Activated CD4-positive, CD25-positive, alpha-beta regulatory T cell treated with anti-CD3 and anti-CD28 coated beads, Interleukin-2, amount 50 U/mL, for 72 hours (primary cell): ENCODE data around the gene TRIM6.
"Not testable (repeated sequence)": the region's sequence is repeated elsewhere in the genome, so short reads cannot be mapped to it uniquely, and the experiment has no call there.

Experiments used
- DNase-seq: peaks from one replicate; pipeline ENCODE4 v3.0.0; 2021

TRIM6 gene

DNA sequence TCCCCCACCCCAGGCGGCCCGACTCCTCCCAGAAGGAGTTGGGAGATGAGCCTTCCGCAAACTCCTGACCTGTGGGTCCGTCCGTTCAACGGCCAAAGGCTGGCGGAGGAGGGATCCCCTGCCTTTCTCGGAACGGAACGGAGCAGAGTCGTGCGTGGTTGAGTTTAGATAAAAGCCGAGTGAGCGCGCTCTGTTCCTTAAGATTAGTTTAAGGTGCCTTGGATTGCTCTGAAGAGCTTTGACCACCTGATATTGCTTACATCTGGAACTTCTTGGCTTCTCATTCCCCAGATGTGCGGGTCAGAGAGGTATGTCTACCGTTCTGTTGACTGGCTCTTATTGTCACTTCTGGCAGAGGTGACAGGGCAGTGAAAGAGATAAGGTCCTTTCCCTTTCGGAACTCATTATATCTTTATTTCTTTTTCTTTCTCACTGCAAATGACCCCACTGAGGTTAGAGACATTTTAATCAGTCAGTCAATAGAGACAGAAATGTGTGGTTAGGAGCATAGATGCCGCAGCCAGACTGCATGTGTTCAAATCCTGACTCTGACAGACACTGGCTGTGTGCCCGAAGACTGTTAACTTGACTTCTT is at the start of gene TRIM6:
Gene TRIM6 (plus strand): TSS at position 31 of the 595 bp plus-strand sequence. CDS start 261 bp downstream, at position 292.
- no peak for DNase-seq

DNA sequence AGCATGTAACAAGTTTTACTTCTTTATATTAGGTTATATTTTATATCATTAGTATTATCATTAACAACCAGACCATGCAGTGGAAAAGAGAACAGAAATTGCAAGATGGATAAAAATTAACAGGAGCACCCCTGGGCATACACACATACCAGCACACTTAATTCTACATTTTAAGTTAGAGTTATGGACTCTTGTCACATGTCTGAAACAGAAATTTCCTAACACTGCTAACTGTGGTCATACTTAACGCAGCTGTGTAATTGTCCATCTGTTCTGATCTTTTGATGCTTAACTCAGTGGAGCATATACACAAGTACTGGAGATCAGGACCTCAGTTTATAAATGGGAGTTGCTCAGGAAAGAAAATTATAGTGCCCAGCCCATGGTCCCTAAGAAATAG is 48.5 kb upstream of the TRIM6 start:
- DNase-seq = no peak

DNA sequence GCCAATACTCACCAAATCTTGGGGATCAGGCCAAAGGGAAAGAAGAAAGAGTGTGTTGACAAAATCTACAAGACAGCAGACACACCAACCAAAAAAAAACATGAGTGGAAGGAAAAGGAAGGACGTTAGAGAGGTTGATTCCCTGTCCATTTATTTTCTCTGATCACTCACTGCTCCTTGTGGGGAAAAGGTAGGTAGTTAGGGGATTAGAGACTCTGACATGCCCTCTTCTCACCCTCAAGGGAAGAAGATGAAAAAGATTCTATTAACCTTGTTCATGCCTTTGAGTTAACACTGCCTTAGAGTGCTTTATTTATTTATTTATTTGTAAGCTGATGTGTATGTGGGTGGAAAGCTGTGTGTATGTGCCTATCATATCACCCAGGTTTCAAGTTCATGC is 48.0 kb upstream of the TRIM6 start, which contains the start of gene OR52H1:
Gene OR52H1 (minus strand): TSS at position 101 of the 400 bp plus-strand sequence. CDS start 3,035 bp downstream, outside the sequence.
- no peak for DNase-seq

GRCh38 chr11:5550440-5551095 is 45.9 kb upstream of the TRIM6 start:
- DNase-seq = no peak

DNA sequence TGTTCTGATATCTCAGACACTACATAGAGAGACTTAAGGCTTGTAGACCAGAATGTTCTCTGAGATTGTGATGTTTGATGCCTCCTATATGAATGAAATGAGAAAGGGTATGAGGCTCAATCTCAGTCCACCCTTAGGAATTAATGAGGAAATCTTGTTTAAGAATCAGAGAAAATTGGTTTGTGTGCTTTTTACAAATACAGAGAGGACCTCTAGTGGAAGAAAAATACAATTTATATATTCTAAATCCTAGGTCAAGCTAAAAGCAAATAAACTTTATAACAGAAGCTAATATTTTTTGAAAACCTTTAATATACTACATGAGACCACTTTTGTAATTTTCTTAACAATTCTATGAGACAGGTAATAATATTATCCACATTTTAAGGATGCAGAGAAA is 43.1 kb upstream of the TRIM6 start:
- no peak for DNase-seq

- no peak for DNase-seq
Observed at GRCh38 chr11:5556596-5557188, 39.7 kb upstream of the TRIM6 start.

- DNase-seq = no peak
Observed at GRCh38 chr11:5557751-5558150, 38.7 kb upstream of the TRIM6 start.

DNA sequence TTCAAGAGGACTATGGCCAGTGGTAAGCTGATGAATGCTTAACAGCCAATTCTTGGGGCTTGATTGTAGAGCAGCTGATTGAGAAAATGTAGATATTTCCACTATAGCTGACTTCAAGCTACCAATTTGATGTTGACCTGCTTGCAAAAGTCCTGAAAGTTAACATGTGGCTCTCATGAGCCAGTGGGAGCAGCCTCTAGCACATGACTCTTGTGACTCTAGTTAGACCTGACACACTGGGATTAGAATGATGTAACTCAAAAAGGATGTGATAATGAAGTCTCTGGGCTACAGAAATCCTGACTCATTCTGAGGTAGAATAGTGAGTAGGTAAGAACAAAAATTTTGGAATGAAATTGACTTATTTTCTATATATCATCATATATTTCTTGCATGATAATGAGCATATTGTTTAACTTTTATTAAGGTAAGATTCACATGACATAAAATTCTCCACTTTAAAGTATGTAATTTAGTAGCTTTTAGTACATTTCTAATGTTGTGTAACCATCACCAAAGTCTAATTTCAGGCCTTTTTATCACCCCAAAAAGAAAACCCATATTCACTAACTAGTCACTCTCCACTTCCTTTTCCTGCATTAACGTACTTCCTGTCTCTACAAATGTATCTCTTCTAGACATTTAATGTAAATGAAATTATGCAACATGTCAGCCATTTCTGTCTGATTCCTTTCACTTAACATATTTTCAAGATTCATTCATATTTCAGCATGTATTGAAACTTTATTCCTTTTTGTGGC is 32.0 kb upstream of the TRIM6 start:
- DNase-seq = no peak

- no peak for DNase-seq
Observed at GRCh38 chr11:5574654-5575053, 21.8 kb upstream of the TRIM6 start.

DNA sequence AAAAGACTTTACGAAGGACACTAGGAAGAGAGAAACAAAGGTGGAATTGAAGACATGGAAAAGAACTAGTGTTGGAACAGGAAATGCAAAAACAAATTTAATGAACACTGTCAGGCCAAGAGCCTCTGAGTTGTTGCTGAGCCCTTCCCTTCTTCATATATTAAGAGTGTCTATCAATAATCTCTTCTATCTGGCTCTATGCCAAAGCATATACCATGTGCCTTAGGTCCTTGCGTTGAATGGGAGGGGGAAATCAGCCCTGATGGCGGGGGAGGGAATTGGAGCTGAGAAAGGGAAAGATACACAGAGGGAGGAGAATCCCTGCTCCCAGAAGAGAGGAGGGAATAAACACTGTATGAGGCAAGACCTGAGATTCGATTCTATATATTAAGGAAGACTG is 21.3 kb upstream of the TRIM6 start:
- no peak for DNase-seq

GRCh38 chr11:5577101-5577500 is 19.3 kb upstream of the TRIM6 start:
- no peak for DNase-seq

- DNase-seq = no peak
Observed at GRCh38 chr11:5580577-5580976, 15.9 kb upstream of the TRIM6 start, which contains the start of gene OR52B6. Gene OR52B6, plus strand, starts transcription at chr11:5580877. Its CDS starts 0 bp downstream, at chr11:5580877.

GRCh38 chr11:5581014-5581413 is 15.4 kb upstream of the TRIM6 start:
- DNase-seq = no peak

DNA sequence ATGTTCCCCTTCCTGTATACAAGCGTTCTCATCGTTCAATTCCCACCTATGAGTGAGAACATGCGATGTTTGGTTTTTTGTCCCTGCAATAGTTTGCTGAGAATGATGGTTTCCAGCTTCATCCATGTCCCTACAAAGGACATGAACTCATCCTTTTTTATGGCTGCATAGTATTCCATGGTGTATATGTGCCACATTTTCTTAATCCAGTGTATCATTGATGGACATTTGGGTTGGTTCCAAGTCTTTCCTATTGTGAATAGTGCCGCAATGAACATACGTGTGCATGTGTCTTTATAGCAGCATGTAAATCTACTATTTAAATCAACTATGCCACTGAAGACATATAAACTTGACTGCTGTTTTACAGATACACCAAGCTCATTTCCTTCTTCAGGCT is 12.0 kb upstream of the TRIM6 start:
- not testable (repeated sequence) for DNase-seq

- not testable (repeated sequence) for DNase-seq
Observed at GRCh38 chr11:5589906-5590305, 6.5 kb upstream of the TRIM6 start.

DNA sequence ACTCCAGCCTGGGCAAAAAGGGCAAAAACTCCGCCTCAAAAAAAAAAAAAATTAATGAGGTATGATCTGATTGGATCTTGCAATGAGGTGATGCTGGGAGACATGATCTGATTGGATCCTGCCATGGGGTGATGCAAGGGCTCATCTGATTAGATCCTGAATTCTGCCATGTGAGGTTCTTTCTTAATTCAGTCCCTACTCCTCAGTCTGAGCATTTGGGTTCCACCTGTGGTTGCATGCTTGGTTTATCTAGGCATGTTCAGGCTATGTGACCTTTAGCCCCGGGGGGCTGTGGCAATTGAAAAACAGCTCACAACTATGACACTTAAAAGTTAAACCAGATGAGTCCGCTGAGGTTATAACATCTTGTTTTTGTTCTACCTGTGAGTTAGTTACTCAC is 4.8 kb upstream of the TRIM6 start:
- no peak for DNase-seq

DNA sequence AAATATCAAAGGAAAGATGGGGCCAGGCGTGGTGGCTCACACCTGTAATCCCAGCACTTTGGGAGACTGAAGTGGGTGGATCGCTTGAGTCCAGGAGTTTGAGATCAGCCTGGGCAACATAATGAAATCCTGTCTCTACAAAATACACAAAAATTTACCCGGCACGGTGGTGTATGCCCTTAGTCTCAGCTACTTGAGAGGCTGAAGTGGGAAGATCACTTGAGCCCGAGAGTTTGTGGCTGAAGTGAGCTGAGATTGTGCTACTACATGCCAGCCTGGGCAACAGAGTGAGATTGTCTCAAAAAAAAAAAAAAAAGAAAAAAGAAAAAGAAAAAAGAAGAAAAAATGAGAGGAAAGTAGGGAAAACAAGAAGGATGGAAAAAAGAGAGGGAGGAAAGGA is 3.8 kb upstream of the TRIM6 start:
- no peak for DNase-seq

GRCh38 chr11:5593146-5593545 is 3.3 kb upstream of the TRIM6 start:
- no peak for DNase-seq

DNA sequence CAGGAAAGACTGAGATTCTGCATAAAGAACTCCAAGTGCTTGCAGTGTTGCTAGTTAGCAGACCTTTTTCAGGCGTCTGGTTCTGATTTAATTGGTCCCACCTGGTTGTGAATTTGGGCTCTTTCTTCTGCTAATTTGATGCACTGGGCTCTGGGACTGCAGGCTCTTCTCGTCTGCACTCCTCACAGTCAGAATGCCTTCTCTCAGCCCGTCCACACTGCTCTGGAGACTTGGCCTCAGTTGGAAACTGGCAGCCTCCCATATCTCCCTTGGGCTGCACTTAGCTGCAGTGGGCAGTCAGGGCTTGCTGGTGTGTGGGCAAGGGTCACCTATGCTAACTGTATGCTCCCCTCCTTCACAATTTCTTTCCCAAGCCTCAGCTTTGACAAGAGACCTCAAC is 1.5 kb downstream of the TRIM6 start:
- no peak for DNase-seq

DNA sequence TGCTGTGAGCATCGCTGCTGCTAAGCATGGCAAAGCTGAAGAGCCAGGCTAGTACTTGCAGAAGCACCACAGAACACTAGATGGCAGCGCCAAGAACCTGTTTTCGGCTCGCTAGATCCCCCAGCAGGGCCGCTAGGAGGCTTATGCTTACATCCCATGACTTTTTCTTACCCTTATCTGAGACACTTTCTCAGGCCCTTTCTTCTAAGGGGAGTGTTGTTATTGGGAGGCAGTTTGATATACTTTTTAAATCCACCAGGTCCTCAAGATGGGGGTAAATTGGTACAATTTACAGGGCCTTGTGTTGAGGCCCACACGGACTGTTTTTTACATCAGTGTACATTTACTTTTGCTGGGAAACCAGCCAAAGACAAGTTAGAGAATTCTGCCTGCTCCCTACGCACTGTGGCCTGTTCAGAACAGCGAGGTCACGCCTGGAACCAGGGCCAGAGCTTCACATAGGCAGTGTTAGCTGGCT is 4.0 kb downstream of the TRIM6 start:
- no peak for DNase-seq

GRCh38 chr11:5602791-5603190 is 6.4 kb downstream of the TRIM6 start:
- not testable (repeated sequence) for DNase-seq

- DNase-seq = no peak
Observed at GRCh38 chr11:5603326-5603725, 6.9 kb downstream of the TRIM6 start.

GRCh38 chr11:5604896-5605295 is 8.5 kb downstream of the TRIM6 start:
- no peak for DNase-seq
